ENCODE data around the gene TMEM17.

DNA sequence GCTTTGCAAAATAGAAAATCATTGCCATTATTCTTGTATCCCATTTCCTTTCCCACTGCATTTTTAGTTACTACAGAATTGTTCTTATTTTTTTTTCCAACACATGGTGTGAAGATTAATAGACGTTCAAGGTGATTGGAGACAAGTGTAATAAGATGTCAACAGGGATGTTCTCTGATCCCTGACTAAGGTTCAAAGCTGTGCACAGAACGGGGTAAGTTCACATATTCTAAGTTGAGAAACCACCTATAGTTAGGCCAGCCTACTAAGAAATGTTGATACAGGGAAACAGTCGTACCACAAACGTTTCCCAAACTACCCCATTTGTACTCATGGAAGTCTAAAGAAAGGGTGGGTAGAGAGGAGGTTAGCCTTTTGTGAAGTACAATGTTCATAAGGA lies 6.4 kb upstream of the TMEM17 start:
- TF ChIP-seq, protein P1, sequence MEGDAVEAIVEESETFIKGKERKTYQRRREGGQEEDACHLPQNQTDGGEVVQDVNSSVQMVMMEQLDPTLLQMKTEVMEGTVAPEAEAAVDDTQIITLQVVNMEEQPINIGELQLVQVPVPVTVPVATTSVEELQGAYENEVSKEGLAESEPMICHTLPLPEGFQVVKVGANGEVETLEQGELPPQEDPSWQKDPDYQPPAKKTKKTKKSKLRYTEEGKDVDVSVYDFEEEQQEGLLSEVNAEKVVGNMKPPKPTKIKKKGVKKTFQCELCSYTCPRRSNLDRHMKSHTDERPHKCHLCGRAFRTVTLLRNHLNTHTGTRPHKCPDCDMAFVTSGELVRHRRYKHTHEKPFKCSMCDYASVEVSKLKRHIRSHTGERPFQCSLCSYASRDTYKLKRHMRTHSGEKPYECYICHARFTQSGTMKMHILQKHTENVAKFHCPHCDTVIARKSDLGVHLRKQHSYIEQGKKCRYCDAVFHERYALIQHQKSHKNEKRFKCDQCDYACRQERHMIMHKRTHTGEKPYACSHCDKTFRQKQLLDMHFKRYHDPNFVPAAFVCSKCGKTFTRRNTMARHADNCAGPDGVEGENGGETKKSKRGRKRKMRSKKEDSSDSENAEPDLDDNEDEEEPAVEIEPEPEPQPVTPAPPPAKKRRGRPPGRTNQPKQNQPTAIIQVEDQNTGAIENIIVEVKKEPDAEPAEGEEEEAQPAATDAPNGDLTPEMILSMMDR (IDR thresholded peaks at IDR 0.05) = no peak
- TF ChIP-seq POLR2A (IDR thresholded peaks at IDR 0.05) = no peak

All from heart left ventricle (tissue), 13 donors.